Non-pigmented ciliary epithelial cell (primary cell): ENCODE results near the gene AMFR.

Experiments used
- DNase-seq: peaks from one replicate; pipeline ENCODE4 v3.0.0-alpha.2; 2010; ENCODE audit warnings: low read depth

Gene AMFR

GRCh38 chr16:56347166-56347565 lies 78.2 kb downstream of the AMFR start:
- no peak for DNase-seq

GRCh38 chr16:56346131-56346890 lies 79.0 kb downstream of the AMFR start:
- DNase-seq, result no peak

- no peak for DNase-seq
Measured at GRCh38 chr16:56345406-56346050, 79.8 kb downstream of the AMFR start.

GRCh38 chr16:56344518-56345405 lies 80.6 kb downstream of the AMFR start:
- no peak for DNase-seq

GRCh38 chr16:56343661-56344517 lies 81.5 kb downstream of the AMFR start:
- no peak for DNase-seq

GRCh38 chr16:56341656-56342399 lies 83.5 kb downstream of the AMFR start:
- DNase-seq, result no peak

- no peak for DNase-seq
Measured at GRCh38 chr16:56340864-56341365, 84.4 kb downstream of the AMFR start.

- DNase-seq, result no peak
Measured at GRCh38 chr16:56340416-56340815, 84.9 kb downstream of the AMFR start.

- DNase-seq, result no peak
Measured at GRCh38 chr16:56339431-56340195, 85.7 kb downstream of the AMFR start.

GRCh38 chr16:56338566-56339318 lies 86.6 kb downstream of the AMFR start:
- no peak for DNase-seq

GRCh38 chr16:56337858-56338325 lies 87.5 kb downstream of the AMFR start:
- no peak for DNase-seq

- DNase-seq, result no peak
Measured at GRCh38 chr16:56337131-56337857, 88.1 kb downstream of the AMFR start.

GRCh38 chr16:56336711-56337110 lies 88.6 kb downstream of the AMFR start:
- DNase-seq, result no peak

- DNase-seq, result no peak
Measured at GRCh38 chr16:56336071-56336688, 89.2 kb downstream of the AMFR start.

- DNase-seq, result no peak
Measured at GRCh38 chr16:56334761-56335160, 90.6 kb downstream of the AMFR start.

GRCh38 chr16:56332464-56333079 lies 92.8 kb downstream of the AMFR start:
- peak; percentile 5 for DNase-seq

- DNase-seq, result no peak
Measured at GRCh38 chr16:56331915-56332314, 93.4 kb downstream of the AMFR start.

- no peak for DNase-seq
Measured at GRCh38 chr16:56331399-56331798, 93.9 kb downstream of the AMFR start.
